H54 (cell line): Measurements from ENCODE around the gene DNPH1.
A peak's percentile ranks its signal among the peaks of the same experiment; 100 is the strongest.

Experiments used
- DNase-seq: peaks from one replicate; pipeline ENCODE4 v3.0.0; 2011; ENCODE audit warnings: low spot score, mixed read lengths; ENCODE audit not compliant: insufficient read length
- FAIRE-seq: peaks from 3 replicates; lab custom pipeline; 2011; peaks lifted over from hg19 to GRCh38; lab: Jason Lieb, UNC
- POLR2A ChIP-seq: IDR thresholded peaks from 2 replicates; pipeline ENCODE4 v1.6.1; 2011; ENCODE audit warnings: low read depth, mild to moderate bottlenecking, low read length

DNPH1 gene, protein sequence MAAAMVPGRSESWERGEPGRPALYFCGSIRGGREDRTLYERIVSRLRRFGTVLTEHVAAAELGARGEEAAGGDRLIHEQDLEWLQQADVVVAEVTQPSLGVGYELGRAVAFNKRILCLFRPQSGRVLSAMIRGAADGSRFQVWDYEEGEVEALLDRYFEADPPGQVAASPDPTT

DNA sequence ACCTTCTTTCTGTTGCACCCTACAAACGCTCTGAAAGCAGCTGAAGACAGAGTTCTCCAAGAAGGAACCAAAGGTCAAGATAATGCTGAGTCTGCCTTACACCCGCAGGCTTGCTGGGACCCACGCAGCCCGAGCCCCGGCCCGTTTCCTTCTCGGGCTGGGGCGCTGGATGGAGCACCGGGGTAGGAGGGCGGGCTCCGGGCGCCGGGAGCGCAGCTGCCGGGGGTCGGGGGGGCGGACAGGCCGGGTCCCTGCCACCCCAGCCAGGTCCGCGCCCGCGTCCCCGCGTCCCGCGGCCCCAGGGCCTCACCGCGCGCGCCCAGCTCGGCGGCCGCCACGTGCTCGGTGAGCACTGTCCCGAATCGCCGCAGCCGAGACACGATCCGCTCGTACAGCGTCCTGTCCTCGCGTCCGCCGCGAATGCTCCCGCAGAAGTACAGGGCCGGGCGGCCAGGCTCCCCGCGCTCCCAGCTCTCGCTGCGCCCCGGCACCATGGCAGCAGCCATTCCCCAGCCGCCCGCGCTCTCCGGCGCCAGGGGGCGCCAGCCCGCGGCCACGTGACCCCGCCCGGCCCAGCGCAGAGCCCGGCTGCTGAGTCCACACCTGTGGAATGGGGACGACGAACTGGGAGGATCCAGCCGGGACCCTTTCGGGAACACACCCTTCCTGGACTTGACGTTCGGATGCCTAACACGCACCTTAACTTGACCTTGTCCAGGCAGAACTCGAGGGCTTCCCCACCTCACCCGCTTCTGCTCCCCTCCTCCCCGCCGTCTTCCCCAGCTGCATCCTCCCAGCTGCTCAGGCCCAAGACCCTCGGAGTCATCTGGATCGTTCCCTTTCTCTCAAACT, at the start of gene DNPH1:
TSS of gene DNPH1 (minus strand) at position 531 of the 852 bp plus-strand sequence. CDS start at position 506, 25 bp downstream.
- peak; percentile 42; the same call in 1 of the 2 replicates for TF ChIP-seq POLR2A
- FAIRE-seq (no peak), DNase-seq (peak; percentile 73)

DNA sequence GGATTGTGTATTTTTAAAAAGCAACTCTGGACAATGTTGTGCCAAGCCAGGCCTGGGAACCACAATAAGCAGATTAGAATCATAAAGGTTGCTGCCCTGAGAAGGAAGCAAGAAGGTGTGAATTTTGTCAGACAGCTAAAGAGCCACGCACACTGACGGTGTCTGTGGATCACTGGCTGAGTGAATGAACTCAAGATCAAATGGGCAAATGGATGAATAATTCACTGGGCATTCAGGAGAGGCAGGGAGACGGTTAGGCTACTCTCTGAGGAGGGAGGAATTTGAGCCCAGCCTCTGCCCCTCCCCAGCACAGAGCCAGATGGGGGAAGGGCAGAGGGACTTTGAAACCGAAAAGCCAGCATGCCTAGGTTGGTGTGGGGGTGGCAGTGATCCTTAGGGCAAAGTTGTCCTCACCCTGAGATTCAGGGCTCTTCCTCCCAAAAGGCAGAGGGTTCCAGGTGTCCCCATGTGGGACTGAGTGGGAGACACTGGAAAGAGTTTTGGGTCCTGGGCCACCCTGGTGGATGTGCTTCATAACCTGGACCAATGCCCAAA, 49.3 kb upstream of the DNPH1 start:
- no peak for TF ChIP-seq POLR2A
- peak; percentile 92 for FAIRE-seq
- DNase-seq = peak; percentile 84

DNA sequence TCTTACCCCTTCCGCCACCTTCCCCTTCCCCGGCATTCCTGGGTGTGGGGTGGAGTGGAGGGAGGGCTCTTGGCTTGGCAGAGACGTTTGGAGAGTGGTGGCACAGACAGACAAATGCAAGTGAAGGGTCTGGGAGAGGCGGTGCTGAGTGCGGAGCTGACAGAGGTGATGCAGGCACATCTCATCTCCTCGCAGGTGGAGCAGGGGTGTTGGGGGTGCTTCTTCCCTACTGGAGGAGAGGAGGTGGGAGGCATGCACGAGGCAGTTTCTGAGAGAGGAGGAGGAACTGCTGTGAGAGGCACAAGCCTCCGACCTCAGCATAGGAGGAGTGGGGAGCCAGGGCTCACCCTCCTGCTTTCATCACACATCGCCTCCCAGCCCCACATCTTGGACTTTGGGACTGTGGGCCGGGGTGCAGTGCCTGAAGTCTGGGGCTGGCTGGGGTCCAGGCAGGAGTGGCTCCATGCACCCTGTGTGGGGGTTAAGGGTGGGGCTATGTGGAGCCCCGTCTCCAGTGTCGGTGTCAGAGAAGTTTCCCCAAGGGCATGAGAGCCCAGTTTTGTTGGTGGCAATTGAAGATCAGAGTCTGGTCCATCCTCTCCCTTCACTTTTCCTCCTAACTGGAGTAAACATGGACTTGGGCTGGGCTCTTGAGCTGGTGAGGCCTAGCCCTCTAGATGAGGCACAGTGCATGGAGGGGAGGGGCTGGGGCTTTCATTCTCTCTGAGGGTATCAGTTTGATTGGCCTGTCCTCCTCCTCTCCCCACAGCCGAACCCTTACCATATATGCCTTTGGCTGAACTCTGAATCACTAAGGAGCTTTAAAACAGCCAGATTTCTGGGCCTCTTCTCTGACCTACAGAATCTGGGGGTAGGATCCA, 48.6 kb upstream of the DNPH1 start:
- no peak for TF ChIP-seq POLR2A
- DNase-seq (peak; percentile 47), FAIRE-seq (no peak)

DNA sequence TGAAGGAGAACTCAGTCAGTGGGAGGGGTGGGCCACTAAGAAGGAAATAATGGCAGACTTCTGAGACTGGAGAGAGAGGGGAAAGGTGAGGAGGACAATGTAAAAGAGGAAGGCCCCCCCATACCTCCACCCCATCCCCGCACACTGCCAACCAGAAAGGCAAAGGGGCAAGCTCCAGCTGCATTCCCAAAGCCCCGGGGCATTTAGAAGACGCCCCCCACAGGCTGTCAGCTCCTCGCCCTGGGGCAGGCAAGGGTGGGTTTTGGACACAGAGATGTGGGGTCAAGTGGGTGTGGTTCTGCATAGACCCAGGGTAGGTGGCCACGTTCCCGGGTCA, 48.0 kb upstream of the DNPH1 start:
- DNase-seq = no peak
- TF ChIP-seq POLR2A = no peak
- no peak for FAIRE-seq

DNA sequence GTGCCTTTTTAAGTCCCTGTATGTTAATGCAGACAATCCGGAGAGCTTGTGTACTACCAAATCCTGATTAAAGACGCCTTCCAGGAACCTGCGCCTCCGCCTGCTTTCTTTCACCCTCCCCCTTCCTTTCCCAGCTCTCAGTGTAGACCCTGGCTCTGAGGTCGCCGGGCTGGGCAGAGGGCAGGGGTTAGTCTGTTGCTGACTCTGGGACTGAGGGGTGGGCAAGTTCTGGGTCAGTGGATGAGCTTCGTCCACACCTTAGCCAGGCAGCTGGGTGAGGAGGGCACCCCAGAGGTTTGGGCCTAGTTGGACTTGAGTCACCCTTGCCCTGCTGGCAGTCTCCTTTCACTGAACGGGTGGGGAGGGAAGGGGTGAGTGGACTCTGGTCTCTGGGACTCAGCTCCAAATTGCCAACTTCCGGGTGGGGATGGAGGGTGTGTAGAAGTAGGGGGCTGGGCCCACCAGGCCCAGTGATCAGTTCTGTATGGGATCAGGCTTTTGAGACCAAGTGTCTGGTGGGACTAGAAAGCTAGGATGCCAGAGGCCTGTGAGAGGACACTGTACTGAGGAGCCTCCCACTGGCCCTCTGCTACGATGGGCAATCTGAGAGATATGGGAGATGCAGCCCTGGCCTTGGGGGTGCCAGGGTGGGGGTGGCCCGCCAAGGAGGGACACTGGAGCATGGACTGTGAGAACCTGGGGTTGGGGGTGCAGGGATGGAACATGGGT, 47.5 kb upstream of the DNPH1 start:
- FAIRE-seq (no peak), DNase-seq (no peak)
- TF ChIP-seq POLR2A = no peak

DNA sequence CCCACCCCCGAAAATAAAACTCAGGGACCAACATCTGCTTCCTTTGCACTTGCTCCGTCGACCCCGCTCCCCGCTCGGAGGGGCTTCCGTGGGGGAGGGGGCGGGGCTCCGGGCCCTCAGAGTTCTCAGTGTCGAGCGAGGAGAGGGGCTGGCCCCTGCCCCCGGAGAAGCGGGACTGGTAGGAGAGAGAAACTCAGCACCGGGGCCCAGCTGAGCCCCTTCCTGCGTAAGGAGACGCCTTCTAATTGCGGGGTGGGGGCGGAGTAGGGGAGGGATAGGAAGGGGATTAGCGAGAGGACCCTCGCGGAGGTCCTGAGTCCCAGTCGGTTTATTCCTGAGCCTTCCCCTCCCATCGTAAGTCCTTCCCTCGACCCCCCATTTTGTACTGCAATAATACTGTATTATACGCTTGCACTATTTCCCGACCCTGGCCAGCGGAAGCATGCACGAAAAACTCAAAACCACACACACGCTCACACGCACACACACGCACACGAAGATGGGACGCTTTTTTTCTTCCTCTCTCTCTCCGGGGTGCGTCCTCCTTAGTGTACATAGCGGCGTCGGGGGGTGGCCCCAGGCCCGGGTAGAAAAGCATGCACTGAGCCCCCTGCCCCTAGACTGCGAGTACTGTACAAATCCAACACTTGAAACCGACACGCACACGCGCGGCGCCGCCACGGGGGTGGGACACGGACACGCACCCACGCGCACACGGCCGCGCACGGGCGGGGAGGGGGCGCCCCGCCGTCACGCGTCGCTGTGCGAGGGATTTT, 46.7 kb upstream of the DNPH1 start:
- no peak for FAIRE-seq
- DNase-seq = no peak
- no peak for TF ChIP-seq POLR2A

DNA sequence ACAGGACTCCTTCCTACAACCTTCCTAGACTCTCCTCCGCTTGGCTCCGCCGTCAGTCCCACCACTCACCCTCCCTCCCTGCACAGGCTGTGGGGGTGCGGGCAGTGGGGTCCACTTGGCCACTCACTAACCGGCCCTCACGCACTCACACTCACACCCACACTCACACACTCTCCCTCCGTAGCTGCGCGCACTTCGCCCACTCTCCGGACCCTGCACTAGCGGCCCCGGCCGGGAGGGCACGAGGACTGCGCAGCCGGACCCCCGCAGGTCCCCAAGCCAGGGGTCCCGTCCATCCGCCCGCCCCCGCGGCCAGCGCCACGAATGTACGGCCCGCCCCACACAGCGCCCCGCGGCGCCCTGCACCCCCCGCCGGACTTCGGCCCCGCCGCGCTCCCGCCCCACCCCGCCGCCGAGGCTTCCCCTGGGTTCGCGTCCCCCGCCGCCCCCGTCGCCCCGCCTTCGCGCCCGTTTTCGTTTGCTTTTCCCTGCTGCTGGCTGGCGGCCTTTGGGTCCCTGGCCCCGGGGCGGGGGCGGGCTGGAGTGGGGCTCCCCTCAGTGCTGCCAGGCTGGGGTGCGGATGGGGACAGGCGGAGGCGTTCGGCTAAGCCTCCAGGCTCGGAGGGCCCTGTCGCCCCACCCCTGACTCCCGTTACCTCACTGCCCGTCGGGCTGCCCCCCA, 45.8 kb upstream of the DNPH1 start:
- TF ChIP-seq POLR2A = no peak
- FAIRE-seq (no peak), DNase-seq (no peak)

DNA sequence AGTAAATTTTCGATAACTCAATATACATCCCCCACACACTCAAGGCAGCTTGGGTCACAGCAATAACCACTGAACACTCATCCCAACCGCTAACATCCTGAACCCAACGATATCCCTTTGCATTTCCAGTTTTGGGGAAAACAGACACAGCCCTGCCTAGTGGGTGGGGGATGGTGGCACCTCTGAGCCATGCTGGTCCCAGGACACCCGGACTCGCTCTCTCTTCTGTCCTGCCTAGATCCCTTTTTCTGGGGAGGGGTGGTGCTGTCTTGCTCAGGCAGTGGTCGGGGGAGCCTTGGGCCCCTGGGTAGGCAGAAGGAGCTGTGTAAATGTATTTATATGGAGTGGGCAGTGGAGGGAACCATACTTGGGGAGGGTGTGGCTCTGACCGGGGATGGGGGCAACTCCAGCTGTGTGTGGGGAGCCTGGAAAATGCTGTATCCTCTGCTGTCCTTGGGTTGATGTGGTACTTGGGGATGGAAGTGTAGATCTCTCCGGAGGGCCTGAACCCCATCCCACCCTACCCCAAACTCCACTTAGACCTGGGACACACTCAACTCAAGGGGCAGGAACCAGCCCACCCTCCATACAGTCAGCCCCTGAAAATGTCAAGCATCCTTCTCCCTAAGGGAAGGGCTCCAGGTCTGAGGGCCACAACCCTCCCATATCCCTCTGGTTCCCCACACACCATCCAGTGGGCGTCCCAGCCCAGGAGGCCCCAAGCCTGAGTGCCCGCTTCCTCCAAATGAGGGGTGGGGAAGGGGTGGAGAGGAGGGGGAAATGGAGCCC, 45.0 kb upstream of the DNPH1 start:
- no peak for TF ChIP-seq POLR2A
- no peak for DNase-seq
- FAIRE-seq = no peak

DNA sequence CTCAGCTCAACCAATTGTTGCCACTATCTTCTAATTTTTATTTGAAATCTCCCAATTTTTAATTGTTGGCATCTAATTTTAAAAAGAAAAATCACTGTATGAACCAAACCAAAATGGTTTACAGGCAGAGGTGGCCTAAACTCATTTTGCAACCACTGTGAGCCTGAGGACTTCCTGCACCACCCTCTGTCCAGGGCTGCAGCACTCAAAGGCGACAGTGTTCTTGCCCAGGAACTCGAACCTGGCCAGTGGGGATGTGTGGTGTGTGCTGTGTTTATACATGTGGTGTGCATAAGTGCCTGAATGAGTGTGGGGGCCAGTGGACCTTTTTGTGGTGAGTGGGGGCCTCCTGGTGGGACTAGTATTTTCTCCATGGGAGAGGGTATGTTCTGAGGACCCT, 44.4 kb upstream of the DNPH1 start:
- TF ChIP-seq POLR2A = no peak
- DNase-seq (no peak), FAIRE-seq (no peak)

DNA sequence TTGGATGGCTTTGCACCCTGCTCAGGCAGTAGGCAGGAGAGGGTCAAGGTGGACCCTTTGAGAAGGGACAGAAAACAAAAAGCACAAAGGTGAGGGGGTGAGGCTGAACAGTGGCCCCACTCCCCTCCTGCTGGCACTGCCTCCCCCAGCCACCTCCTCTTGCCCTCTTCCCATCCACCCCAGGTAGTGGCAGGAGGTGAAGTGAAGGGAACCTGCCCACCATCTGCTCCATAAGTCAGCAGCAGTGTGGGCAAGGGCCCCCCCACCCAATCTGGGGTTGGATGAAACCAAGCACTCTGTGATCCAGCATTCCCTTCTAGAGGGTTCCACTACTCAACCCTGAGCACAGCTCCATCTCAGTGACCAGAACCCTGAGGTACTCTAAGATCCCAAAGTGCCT, 42.7 kb upstream of the DNPH1 start:
- no peak for TF ChIP-seq POLR2A
- FAIRE-seq = no peak
- DNase-seq = no peak

DNA sequence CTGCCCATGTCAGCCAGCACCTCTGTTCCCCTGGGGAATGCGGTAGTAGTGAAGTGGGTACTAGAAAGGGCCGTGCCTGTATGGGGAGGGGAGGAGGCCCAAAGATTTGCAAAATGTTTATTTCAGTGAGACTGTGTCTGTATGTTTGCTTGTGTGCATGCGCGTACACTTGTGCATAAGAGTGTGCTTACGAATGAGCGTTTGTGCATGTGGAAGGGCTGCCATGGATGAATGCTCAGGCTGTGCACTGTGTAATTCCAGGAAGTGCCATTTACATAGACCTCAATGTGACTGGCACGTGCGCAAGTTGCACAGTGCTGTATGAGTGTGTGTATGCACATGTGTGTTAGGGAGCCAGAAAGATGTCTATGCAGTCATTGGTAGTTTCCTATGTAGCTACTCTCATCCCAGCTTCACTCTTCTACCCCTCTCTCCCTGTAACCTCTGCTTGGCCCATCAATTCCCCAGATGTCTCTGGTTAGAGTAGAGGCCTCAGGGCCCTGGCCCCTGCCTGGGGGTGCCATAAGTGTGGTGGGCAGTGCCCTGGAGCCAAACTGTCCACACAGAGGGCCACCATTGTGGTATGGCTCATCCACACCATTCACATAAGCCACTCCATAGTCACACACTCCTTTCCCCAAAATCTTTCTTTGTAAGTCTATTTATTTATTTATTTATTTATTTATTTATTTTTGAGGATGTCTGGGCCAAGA, 42.0 kb upstream of the DNPH1 start:
- no peak for FAIRE-seq
- no peak for DNase-seq
- TF ChIP-seq POLR2A = no peak
